OCI-LY7 (cell line): ENCODE results near the gene MMP21.

Experiments
- CTCF ChIP-seq: fragments of 200-600 bp; sonication (generic); conservative IDR thresholded peaks from 2 replicates; pipeline ENCODE4 v1.5.1; 2014; ENCODE audit warnings: mild to moderate bottlenecking, antibody characterized with exemption, low read length, moderate library complexity, mixed read lengths
- EZH2phosphoT487 ChIP-seq: fragments of 200-600 bp; sonication (generic); IDR thresholded peaks from 2 replicates; pipeline ENCODE4 v1.6.1; 2018; ENCODE audit warnings: low read depth, borderline replicate concordance, mild to moderate bottlenecking, mixed run types, antibody characterized with exemption, low read length, moderate library complexity, mixed read lengths

- no peak for TF ChIP-seq CTCF
- no peak for TF ChIP-seq EZH2phosphoT487
These were observed 48.1 kb upstream of the MMP21 start for GRCh38 chr10:125823663-125824251.
